GM18867 (cell line): ENCODE results near the gene CCDC148.
"Not testable (repeated sequence)": the region's sequence is repeated elsewhere in the genome, so short reads cannot be mapped to it uniquely, and the experiment has no call there.

Experiments
- ATAC-seq: cut with Tn5 transposase; IDR thresholded peaks from one replicate; pipeline ENCODE4 v1.9.1; 2021; ENCODE audit warnings: mild to moderate bottlenecking, moderate library complexity; ENCODE audit not compliant: unreplicated experiment

Gene CCDC148

GRCh38 chr2:158223066-158223465 lies 233.5 kb downstream of the CCDC148 start:
- not testable (repeated sequence) for ATAC-seq

- ATAC-seq: peak; percentile 62
Observed at GRCh38 chr2:158221063-158222020, 235.2 kb downstream of the CCDC148 start.

- no peak for ATAC-seq
Observed at GRCh38 chr2:158217593-158217992, 239.0 kb downstream of the CCDC148 start.

- peak; percentile 98 for ATAC-seq
Observed at GRCh38 chr2:158214431-158214830, 242.1 kb downstream of the CCDC148 start.

GRCh38 chr2:158213773-158214172 lies 242.8 kb downstream of the CCDC148 start:
- ATAC-seq: no peak

- no peak for ATAC-seq
Observed at GRCh38 chr2:158212301-158212700, 244.3 kb downstream of the CCDC148 start.

GRCh38 chr2:158211502-158211901 lies 245.1 kb downstream of the CCDC148 start:
- ATAC-seq: no peak

- no peak for ATAC-seq
Observed at GRCh38 chr2:158207354-158207753, 249.2 kb downstream of the CCDC148 start.

- no peak for ATAC-seq
Observed at GRCh38 chr2:158205215-158205614, 251.3 kb downstream of the CCDC148 start.

GRCh38 chr2:158204741-158205165 lies 251.8 kb downstream of the CCDC148 start:
- peak; percentile 83 for ATAC-seq

GRCh38 chr2:158202161-158202815 lies 254.3 kb downstream of the CCDC148 start:
- no peak for ATAC-seq

GRCh38 chr2:158199928-158200650 lies 256.5 kb downstream of the CCDC148 start:
- no peak for ATAC-seq

GRCh38 chr2:158197940-158198339 lies 258.6 kb downstream of the CCDC148 start:
- ATAC-seq: no peak

GRCh38 chr2:158194229-158194628 lies 262.3 kb downstream of the CCDC148 start:
- ATAC-seq: no peak

GRCh38 chr2:158192515-158193443 lies 263.8 kb downstream of the CCDC148 start:
- ATAC-seq: no peak

- peak; percentile 75 for ATAC-seq
Observed at GRCh38 chr2:158191076-158191895, 265.3 kb downstream of the CCDC148 start.

- ATAC-seq: peak; percentile 69
Observed at GRCh38 chr2:158189526-158189925, 267.0 kb downstream of the CCDC148 start.

- no peak for ATAC-seq
Observed at GRCh38 chr2:158187908-158188307, 268.6 kb downstream of the CCDC148 start.
